Ectodermal cell (in vitro differentiated cells): ENCODE data around the gene SLTM.
"Not testable (repeated sequence)": the region's sequence is repeated elsewhere in the genome, so short reads cannot be mapped to it uniquely, and the experiment has no call there.

Experiments used
- H3K27ac ChIP-seq: 2 replicates; pipeline ENCODE4 v1.7.0; 2013; ENCODE audit warnings: mild to moderate bottlenecking, low read depth, low read length; ENCODE audit not compliant: insufficient read depth, poor library complexity, severe bottlenecking
- H3K27me3 ChIP-seq: 2 replicates; pipeline ENCODE4 v1.7.0; 2013; ENCODE audit warnings: mild to moderate bottlenecking, low read length; ENCODE audit not compliant: insufficient read depth, control insufficient read depth, poor library complexity, severe bottlenecking
- H3K36me3 ChIP-seq: one replicate; pipeline ENCODE4 v1.7.0; 2013; ENCODE audit warnings: low read length; ENCODE audit not compliant: control insufficient read depth, insufficient read depth
- H3K4me1 ChIP-seq: one replicate; pipeline ENCODE4 v1.7.0; 2013; ENCODE audit warnings: low read length; ENCODE audit not compliant: control insufficient read depth, insufficient read depth
- H3K4me3 ChIP-seq: 2 replicates; pipeline ENCODE4 v1.7.0; 2013; ENCODE audit warnings: low read depth, low read length, control low read depth; ENCODE audit not compliant: insufficient read depth
- H3K9me3 ChIP-seq: 2 replicates; pipeline ENCODE4 v1.7.0; 2013; ENCODE audit warnings: mild to moderate bottlenecking, low read length, moderate library complexity; ENCODE audit not compliant: control insufficient read depth
- whole genome bisulfite sequencing, 2 experiments: methylation state at CpG; one replicate each; pipeline ENCODE4 v1.1.7; 2013; ENCODE audit warnings: missing lambda C conversion rate in 2 of 2; 5-methylcytosine and 5-hydroxymethylcytosine counted together

SLTM gene

GRCh38 chr15:58916962-58917361 lies 16.5 kb downstream of the SLTM start:
- Histone ChIP-seq H3K36me3 (peaks cover 15% of the 10 kb centered on the region), H3K4me1 (no peaks in the 10 kb centered on the region), H3K4me3 (no peak overlapping the region), H3K27me3 (no peaks in the 10 kb centered on the region), H3K27ac (no peak overlapping the region), H3K9me3 (no peaks in the 10 kb centered on the region)
- WGBS, 2 experiments, result 91 to 95% methylated on average over 2 of the region's 2 CpGs

GRCh38 chr15:58910456-58910855 lies 23.0 kb downstream of the SLTM start:
- 94 to 97% methylated on average over 4 of the region's 4 CpGs for WGBS, 2 experiments
- H3K27me3 ChIP-seq, result no peaks in the 10 kb centered on the region
- no peaks in the 10 kb centered on the region for H3K4me1 ChIP-seq
- H3K9me3 ChIP-seq, result no peaks in the 10 kb centered on the region
- H3K27ac ChIP-seq, result no peak overlapping the region
- no peak overlapping the region for H3K4me3 ChIP-seq
- H3K36me3 ChIP-seq, result peaks cover 13% of the 10 kb centered on the region

- WGBS, 2 experiments, result 80% methylated on average over 1 of the region's 1 CpG; no CpG with 5 or more reads in 1 of the 2 experiments
- H3K4me1 ChIP-seq, result no peaks in the 10 kb centered on the region
- peaks cover 13% of the 10 kb centered on the region for H3K36me3 ChIP-seq
- no peak overlapping the region for H3K4me3 ChIP-seq
- H3K27ac ChIP-seq, result no peak overlapping the region
- H3K27me3 ChIP-seq, result no peaks in the 10 kb centered on the region
- no peaks in the 10 kb centered on the region for H3K9me3 ChIP-seq
Measured at GRCh38 chr15:58909616-58910015, 23.9 kb downstream of the SLTM start.

GRCh38 chr15:58908550-58909309 lies 24.7 kb downstream of the SLTM start:
- Histone ChIP-seq H3K4me3 (no peak overlapping the region), H3K36me3 (peaks cover 9% of the 10 kb centered on the region), H3K4me1 (no peaks in the 10 kb centered on the region), H3K9me3 (no peaks in the 10 kb centered on the region), H3K27me3 (no peaks in the 10 kb centered on the region), H3K27ac (no peak overlapping the region)
- WGBS, 2 experiments, result 97 to 99% methylated on average over 2 to 3 of the region's 6 CpGs

- Histone ChIP-seq H3K4me3 (no peak overlapping the region), H3K27me3 (no peaks in the 10 kb centered on the region), H3K27ac (no peak overlapping the region), H3K36me3 (peaks cover 13% of the 10 kb centered on the region), H3K4me1 (no peaks in the 10 kb centered on the region), H3K9me3 (no peaks in the 10 kb centered on the region)
- 91 to 92% methylated on average over 2 of the region's 3 CpGs for WGBS, 2 experiments
Measured at GRCh38 chr15:58900631-58901030, 32.8 kb downstream of the SLTM start.

- Histone ChIP-seq H3K4me1 (no peaks in the 10 kb centered on the region), H3K4me3 (no peak overlapping the region), H3K27ac (no peak overlapping the region), H3K9me3 (no peaks in the 10 kb centered on the region), H3K27me3 (no peaks in the 10 kb centered on the region), H3K36me3 (peaks cover 19% of the 10 kb centered on the region)
- WGBS, 2 experiments, result 91 to 100% methylated on average over 1 of the region's 1 CpG
Measured at GRCh38 chr15:58898150-58898680, 35.3 kb downstream of the SLTM start.

- Histone ChIP-seq H3K4me1 (no peaks in the 10 kb centered on the region), H3K27me3 (no peaks in the 10 kb centered on the region), H3K9me3 (no peaks in the 10 kb centered on the region), H3K27ac (no peak overlapping the region), H3K36me3 (peaks cover 64% of the 10 kb centered on the region), H3K4me3 (no peak overlapping the region)
- 93 to 94% methylated on average over 7 of the region's 7 CpGs for WGBS, 2 experiments
Measured at GRCh38 chr15:58889363-58889762, 44.1 kb downstream of the SLTM start.

GRCh38 chr15:58886921-58887320 lies 46.6 kb downstream of the SLTM start:
- H3K4me1 ChIP-seq, result no peaks in the 10 kb centered on the region
- WGBS, 2 experiments, result 93% methylated on average over 12 of the region's 12 CpGs
- H3K27me3 ChIP-seq, result no peaks in the 10 kb centered on the region
- H3K4me3 ChIP-seq, result no peak overlapping the region
- H3K9me3 ChIP-seq, result no peaks in the 10 kb centered on the region
- peaks cover 68% of the 10 kb centered on the region for H3K36me3 ChIP-seq
- no peak overlapping the region for H3K27ac ChIP-seq

GRCh38 chr15:58883926-58884325 lies 49.6 kb downstream of the SLTM start:
- peaks cover 58% of the 10 kb centered on the region for H3K36me3 ChIP-seq
- 91 to 98% methylated on average over 3 of the region's 3 CpGs for WGBS, 2 experiments
- H3K4me1 ChIP-seq, H3K9me3 ChIP-seq, H3K27ac ChIP-seq, H3K4me3 ChIP-seq, H3K27me3 ChIP-seq: not testable (repeated sequence)

- H3K36me3 ChIP-seq, result peaks cover 43% of the 10 kb centered on the region
- WGBS, 2 experiments, result 92 to 93% methylated on average over 4 of the region's 4 CpGs
Measured at GRCh38 chr15:58882243-58882642, 51.2 kb downstream of the SLTM start.

More at GRCh38 chr15:58882243-58882642, 51.2 kb downstream of the SLTM start:
- no peaks in the 10 kb centered on the region for H3K4me1 ChIP-seq
- no peaks in the 10 kb centered on the region for H3K27me3 ChIP-seq
- H3K27ac ChIP-seq, result no peak overlapping the region
- no peak overlapping the region for H3K4me3 ChIP-seq
- no peaks in the 10 kb centered on the region for H3K9me3 ChIP-seq
